DMS114 treated with DMSO at 0.1 percent for 48 hours (cell line): ENCODE results near the gene MEIS3.
"Not testable (repeated sequence)": the region's sequence is repeated elsewhere in the genome, so short reads cannot be mapped to it uniquely, and the experiment has no call there.

Experiments
- DNase-seq: peaks from one replicate; lab custom pipeline; 2025; ENCODE audit not compliant: unreplicated experiment; lab: John Stamatoyannopoulos, UW

The MEIS3 gene

GRCh38 chr19:47387623-47388022, 31.7 kb downstream of the MEIS3 start:
- DNase-seq = not testable (repeated sequence)

DNA sequence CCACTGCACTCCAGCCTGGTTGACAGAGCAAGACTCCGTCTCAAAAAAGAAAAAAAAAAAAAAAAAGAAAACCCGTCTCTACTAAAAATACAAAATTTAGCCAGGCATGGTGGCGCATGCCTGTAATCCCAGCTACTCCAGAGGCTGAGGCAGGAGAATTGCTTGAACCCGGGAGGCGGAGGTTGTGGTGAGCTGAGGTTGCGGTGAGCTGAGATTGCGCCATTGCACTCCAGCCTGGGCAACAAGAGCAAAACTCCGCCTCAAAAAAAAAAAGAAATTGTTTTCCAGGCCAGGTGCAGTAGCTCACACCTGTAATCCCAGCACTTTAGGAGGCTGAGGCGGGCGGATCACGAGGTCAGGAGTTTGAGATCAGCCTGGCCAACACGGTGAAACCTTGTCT, 32.7 kb downstream of the MEIS3 start:
- not testable (repeated sequence) for DNase-seq

GRCh38 chr19:47384533-47384932, 34.8 kb downstream of the MEIS3 start:
- DNase-seq = not testable (repeated sequence)

- not testable (repeated sequence) for DNase-seq
Measured at GRCh38 chr19:47383890-47384289, 35.4 kb downstream of the MEIS3 start.

DNA sequence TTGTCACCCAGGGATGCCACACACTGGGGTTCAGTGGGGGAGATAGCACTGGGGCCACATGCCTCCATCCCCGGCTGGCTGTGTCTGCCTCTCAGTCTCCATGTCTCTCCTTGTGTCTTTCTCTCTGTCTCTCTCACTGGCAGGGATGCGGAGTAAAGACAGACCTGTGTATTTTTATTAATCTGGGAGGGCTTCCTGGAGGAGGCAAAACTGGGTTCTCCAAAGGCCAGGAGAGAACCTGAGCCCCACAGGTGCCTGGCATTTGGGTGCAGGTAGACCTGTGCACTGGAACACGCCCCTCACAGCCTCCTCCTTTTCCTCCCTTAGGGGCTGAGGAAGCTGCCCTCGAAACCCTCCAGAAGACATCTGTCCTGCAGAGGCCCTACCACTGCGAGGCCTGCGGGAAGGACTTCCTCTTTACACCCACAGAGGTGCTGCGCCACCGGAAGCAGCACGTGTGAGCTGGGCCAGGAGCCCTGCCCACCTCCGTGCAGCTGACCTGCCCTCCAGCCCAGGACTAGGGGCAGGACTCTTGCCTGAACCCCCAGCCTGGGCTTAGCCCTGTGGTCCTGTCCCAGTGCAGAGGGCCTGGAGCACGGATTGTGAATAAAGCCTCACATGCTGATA, 37.6 kb downstream of the MEIS3 start:
- DNase-seq = no peak

DNA sequence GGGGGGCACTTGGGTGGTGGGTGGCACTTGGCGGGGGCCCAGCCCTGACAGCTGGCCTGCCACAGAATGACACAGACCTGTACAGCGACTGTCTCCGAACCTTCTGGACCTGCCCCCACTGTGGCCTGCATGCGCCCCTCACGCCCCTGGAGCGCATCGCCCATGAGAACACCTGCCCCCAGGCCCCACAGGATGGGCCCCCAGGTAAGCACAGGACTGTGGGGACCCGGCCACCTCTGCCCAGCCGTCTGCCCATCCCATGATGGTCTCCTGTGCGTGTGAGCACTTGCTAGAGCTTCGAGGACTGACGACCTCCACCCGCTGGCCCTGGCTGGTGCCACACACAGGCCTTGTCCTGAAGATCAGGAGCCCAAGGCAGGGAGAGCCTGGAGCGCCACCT, 38.2 kb downstream of the MEIS3 start:
- DNase-seq = no peak

DNA sequence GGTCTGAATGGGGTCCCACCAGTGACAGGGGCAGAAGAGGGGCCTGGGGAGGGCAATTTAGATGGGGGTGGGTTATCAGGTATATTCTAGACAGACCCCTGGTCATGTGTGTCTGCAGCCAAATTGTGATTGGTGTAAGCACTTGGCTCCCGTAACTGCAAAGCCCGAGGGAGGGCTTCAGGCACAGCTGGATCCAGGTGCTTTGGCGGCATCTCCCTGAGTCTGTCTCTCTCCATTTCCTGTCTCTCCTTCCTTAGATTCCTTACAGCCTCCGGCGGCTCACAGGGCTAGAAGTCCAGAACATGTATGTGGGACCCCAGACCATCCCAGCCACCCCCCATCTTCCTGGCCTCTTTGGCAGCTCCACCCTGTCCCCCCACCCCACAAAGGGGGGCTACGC, 38.8 kb downstream of the MEIS3 start:
- no peak for DNase-seq

- DNase-seq = no peak
Measured at GRCh38 chr19:47379381-47379938, 39.9 kb downstream of the MEIS3 start.

DNA sequence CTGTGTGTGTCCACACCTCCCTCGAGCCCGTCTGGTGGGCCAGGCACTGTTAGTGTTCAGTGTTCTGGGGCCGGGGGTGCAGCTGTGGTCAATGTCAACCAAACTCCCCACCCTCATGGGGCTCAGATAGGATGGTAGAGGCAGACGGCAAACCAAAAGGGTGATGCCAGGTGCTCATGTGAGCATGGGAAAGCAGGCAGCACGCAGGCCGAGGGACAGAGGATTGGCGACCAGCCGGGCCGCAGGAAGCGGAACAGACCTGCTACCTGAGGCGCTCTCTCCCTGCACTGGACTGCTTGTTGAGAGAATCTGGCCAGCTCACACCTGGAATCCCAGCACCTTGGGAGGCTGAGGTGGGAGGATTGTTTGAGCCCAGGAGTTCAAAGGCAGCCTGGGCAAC, 41.1 kb downstream of the MEIS3 start:
- no peak for DNase-seq

GRCh38 chr19:47377801-47378200, 41.5 kb downstream of the MEIS3 start:
- no peak for DNase-seq

DNA sequence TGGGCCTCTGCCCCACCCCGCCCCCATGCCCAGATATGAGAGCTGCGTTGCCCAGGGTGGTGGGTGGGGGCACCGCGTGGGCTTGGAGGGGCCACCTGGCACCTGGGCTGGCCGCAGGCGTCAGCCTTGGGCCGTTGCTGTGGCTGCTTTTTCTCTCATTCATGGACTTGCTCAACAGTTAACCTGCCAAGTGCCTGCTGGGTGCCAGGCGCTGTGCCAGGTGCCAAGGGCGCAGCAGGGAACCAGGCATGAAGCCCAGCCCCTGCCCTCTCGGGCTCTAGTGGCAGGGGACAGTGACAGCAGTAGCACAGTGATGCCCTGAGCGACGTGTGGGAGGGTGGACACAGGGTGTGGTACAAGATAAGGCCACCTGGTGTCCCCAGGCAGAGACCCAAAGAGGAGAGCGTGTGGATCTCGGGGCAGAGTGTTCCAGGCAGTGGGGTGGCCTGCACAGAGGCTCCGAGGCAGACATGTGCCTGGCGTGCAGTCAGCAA, 42.1 kb downstream of the MEIS3 start:
- no peak for DNase-seq

DNA sequence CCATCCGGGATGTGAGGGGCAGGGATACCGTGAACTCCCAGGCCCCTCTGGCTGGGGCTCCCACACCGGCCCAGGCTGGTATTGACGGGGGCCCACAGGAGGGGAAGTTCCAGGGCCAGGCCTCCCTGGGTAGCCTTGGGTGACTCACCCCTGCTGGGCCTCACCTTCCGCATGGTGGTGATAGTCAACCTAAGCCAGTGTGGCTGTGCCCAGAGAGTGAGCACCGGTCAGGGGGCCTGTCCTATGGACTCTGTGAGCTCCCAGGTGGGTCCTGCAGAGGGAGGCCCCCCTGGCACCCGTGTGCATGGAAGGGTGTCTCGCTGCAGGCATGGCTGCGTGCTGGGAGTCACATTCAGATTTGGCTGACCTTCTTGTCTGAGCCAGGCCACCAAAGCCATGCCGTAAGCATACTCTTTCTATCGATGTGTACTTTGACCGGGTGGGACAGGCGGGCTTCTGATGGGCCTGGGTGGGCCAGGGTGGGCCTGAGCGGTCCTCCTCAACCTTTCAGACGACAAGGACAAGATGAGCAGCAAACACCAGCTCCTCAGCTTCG, 42.7 kb downstream of the MEIS3 start:
- DNase-seq = no peak

DNA sequence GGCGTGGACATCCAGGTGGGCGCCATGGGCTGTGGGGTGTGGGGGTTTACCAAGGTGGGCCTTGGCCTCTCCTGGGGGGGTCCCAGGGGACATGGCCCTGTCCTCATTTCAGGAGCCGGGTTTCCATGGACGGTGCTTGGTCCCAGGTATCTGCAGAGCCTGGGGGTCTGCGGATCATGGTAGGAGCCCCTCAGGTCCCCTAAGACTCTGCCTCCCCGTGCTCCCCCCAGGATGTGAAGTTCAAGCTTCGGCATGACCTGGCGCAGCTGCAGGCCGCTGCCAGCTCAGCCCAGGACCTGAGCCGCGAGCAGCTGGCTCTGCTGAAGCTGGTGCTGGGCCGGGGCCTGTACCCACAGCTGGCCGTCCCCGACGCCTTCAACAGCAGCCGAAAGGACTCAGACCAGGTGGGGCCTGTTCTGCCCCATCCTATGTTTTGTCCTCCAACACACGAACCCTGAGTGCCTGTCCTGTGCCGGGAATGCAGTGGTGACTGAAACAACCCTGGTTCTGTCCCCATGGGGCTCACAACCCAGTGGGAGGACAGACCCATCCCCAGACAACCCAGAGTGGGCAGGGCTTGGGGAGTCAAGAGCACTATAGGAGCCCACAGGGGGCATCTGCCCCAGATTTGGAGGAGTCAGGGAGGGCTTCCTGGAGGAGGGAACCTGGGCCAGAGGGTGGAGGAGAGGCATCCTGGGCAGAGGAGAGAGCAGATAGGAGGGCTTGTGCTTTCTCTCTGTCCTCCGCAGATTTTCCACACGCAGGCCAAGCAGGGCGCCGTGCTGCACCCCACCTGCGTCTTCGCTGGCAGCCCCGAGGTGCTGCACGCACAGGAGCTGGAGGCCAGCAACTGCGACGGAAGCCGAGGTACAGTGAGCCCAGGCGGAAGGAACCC, 43.4 kb downstream of the MEIS3 start:
- DNase-seq = no peak

GRCh38 chr19:47374876-47375693, 44.2 kb downstream of the MEIS3 start:
- DNase-seq = no peak

DNA sequence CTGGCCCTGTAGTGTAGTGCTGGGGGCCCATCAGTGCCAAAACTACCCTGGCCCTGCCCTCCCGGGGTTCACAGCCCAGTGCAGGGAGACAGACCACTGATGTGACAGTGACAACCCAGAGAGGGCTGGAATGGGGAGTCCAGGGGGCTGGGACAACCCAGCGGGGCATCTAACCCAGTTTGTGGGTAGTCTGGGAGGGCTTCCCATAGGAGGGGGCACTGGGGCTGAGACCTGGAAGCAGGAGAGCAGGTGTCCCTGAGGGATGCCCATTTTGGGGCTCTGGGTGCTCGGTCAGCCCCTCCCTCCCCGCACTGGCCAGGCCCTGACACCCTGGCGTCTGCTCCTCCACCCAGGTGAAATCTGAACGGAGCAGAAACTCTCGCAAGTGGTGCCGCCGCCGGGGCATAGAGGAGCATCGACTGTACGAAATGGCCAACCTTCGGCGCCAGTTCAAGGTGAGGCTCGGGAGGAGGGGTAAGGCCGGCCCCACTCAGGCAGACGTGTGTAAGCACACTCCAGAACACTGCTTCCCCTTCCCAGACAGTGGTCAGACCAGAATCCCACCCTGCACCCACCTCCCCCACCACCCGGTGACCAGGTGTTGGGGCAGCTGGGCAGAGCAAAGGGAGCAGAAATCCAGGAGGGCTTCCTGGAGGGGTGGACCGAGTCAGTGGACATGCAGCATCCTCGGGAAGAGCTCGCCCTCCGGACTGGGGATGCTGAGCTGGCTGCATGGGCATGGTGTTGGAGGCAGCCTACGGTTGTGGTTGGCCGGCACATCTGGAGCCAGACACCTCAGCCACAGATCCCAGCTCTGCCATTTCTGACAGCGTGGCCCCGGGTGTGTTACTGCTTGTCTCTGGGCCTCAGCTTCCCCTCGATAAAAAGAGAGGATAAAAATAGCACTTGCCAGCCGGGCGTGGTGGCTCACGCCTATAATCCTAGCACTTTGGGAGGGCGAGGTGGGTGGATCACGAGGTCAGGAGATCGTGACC, 45.8 kb downstream of the MEIS3 start:
- no peak for DNase-seq

GRCh38 chr19:47372603-47373002, 46.7 kb downstream of the MEIS3 start:
- DNase-seq = no peak

DNA sequence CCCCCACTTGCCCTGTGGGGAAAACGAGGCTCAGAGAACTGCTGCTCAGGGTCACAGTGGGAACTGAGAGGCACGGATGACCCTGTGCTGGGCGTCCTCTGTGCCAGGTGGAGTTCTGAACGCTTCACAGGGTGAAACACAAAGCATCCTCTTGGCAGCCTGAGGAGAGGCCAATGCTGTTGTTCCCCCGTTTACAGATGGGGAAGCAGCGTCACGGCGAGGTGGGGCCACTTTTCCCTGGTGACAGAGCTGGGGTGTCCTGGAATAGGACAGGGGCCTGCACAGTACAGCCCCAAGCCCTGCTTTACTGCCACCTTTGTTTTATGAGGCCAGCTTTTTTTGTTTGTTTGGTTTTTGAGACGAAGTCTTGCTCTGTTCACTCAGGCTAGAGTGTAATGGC, 48.1 kb downstream of the MEIS3 start:
- DNase-seq = no peak

GRCh38 chr19:47370045-47370611, 49.2 kb downstream of the MEIS3 start:
- no peak for DNase-seq

- not testable (repeated sequence) for DNase-seq
Measured at GRCh38 chr19:47365455-47365854, 53.9 kb downstream of the MEIS3 start.
